ENCODE data around the gene PDRG1.

The PDRG1 gene

GRCh38 chr20:31903627-31904386 is 48.0 kb downstream of the PDRG1 start:
- DNase-seq: no peak

GRCh38 chr20:31901615-31902014 is 50.2 kb downstream of the PDRG1 start:
- DNase-seq: no peak

- DNase-seq: no peak
These were observed 54.3 kb downstream of the PDRG1 start for GRCh38 chr20:31897541-31897940.

GRCh38 chr20:31896049-31896448 is 55.8 kb downstream of the PDRG1 start:
- no peak for DNase-seq

- DNase-seq: peak; percentile 39 to 69
These were observed 56.7 kb downstream of the PDRG1 start for GRCh38 chr20:31894980-31895675.

All from CD4-positive, alpha-beta T cell treated with Interleukin-1 beta for 1 hour (primary cell).